Right kidney (tissue), 9 donors: ENCODE results near the gene ARL1.
A peak's percentile ranks its signal among the peaks of the same experiment; 100 is the strongest.
"Not testable (repeated sequence)": the region's sequence is repeated elsewhere in the genome, so short reads cannot be mapped to it uniquely, and the experiment has no call there.

ENCODE experiments used
- DNase-seq: peaks from one replicate; pipeline ENCODE4 v3.0.0-alpha.2; 2016
- long read RNA-seq, 8 donors: transcript quantifications; one replicate each; lab custom pipeline, GENCODE V29; 2026

ARL1 gene
- long read RNA-seq, donor 1, transcript ARL1-201 (6 exons, 3,241 nt), result major isoform, 78 of 103 reads
- long read RNA-seq, donor 1, partial matches to known transcripts, result 17 of 103 reads
- long read RNA-seq, donor 1, other reads (novel, unspliced or antisense), result 5 of 103 reads
- long read RNA-seq, donor 2, transcript ARL1-201 (6 exons, 3,241 nt), result major isoform, 27 of 28 reads
- long read RNA-seq, donor 2, partial matches to known transcripts, result 0 of 28 reads
- long read RNA-seq, donor 2, other reads (novel, unspliced or antisense), result 0 of 28 reads
- long read RNA-seq, donor 3, transcript ARL1-201 (6 exons, 3,241 nt), result major isoform, 35 of 35 reads
- long read RNA-seq, donor 3, partial matches to known transcripts, result 0 of 35 reads
- long read RNA-seq, donor 3, other reads (novel, unspliced or antisense), result 0 of 35 reads
- long read RNA-seq, donor 4, transcript ARL1-201 (6 exons, 3,241 nt), result major isoform, 51 of 65 reads
- long read RNA-seq, donor 4, transcript ARL1-209 (5 exons, 879 nt), result minor isoform, 5 of 65 reads
- long read RNA-seq, donor 4, partial matches to known transcripts, result 8 of 65 reads
- long read RNA-seq, donor 4, other reads (novel, unspliced or antisense), result 0 of 65 reads
- long read RNA-seq, donor 5, transcript ARL1-201 (6 exons, 3,241 nt), result major isoform, 65 of 71 reads
- long read RNA-seq, donor 5, partial matches to known transcripts, result 0 of 71 reads
- long read RNA-seq, donor 5, other reads (novel, unspliced or antisense), result 6 of 71 reads
- long read RNA-seq, donor 6, transcript ARL1-201 (6 exons, 3,241 nt), result major isoform, 48 of 60 reads
- long read RNA-seq, donor 6, partial matches to known transcripts, result 5 of 60 reads
- long read RNA-seq, donor 6, other reads (novel, unspliced or antisense), result 0 of 60 reads
- long read RNA-seq, donor 7, transcript ARL1-201 (6 exons, 3,241 nt), result major isoform, 77 of 91 reads
- long read RNA-seq, donor 7, partial matches to known transcripts, result 5 of 91 reads
- long read RNA-seq, donor 7, other reads (novel, unspliced or antisense), result 5 of 91 reads
- long read RNA-seq, donor 8, transcript ARL1-201 (6 exons, 3,241 nt), result major isoform, 51 of 61 reads
- long read RNA-seq, donor 8, partial matches to known transcripts, result 0 of 61 reads
- long read RNA-seq, donor 8, other reads (novel, unspliced or antisense), result 8 of 61 reads

DNA sequence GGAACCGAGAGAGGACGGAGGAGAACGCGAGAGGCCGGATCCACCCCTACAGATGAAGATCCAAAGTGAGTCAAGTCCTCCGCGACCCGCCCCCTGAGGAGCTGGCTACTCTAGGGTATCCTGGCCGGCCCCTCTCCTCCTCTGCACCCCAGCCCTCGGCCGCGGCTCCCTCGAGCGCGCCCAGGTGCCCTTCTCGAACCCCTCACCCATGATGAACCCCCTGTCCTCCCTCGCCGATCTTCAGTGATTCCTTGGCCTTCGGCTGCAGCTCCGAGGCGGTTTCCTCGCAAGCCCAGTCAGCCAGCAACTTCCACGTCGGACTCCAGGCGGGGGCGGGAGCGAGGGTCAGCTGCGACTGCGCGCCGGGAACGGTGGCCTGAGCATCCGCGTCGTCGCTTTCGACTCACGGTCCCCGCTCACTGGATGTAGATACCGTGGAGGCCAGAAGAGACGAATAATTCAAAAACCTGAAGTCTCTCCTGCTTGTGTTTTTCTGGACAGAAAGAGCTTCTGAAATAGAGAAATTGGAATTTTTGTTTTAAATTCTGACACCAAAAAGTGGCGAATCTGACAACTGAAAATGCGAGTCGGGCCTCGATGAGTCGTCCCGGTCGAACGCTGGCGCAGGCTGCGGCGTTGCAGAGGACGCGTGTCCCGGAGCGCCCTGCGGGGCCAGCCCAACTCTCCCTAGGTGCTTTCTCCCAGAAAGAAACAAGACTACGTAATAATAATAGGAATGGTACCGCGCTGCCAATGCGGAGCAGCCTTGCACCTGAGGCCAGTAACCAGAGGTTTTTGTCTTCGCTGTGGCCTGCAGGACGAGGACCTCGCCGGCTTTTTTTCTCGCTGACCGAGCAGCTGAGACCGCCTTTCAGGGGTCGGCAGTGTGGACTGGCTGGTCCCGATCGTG, at the start of gene ARL1:
Gene ARL1 (minus strand): TSS at position 337 of the 910 bp plus-strand sequence. CDS start 127 bp downstream, at position 210.
- peak; percentile 99 for DNase-seq

DNA sequence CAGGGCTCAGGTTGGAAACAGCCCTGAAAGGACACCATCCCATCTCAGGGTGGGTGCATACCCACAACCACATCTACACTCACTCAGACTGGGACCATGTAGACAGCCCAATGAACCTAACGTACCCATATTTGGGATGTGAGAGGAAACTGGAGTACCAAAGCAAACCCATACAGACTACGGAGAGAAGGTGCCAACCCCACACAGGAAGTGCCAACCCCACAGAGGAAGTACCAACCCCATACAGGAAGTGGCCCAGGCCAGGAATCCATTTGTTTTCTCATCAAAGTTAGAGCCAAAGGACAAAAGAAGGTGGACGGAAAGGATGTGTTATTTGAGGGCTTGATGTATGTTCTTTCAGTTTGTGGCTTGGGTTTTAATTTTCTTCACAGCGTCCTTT, 48.1 kb upstream of the ARL1 start:
- no peak for DNase-seq

DNA sequence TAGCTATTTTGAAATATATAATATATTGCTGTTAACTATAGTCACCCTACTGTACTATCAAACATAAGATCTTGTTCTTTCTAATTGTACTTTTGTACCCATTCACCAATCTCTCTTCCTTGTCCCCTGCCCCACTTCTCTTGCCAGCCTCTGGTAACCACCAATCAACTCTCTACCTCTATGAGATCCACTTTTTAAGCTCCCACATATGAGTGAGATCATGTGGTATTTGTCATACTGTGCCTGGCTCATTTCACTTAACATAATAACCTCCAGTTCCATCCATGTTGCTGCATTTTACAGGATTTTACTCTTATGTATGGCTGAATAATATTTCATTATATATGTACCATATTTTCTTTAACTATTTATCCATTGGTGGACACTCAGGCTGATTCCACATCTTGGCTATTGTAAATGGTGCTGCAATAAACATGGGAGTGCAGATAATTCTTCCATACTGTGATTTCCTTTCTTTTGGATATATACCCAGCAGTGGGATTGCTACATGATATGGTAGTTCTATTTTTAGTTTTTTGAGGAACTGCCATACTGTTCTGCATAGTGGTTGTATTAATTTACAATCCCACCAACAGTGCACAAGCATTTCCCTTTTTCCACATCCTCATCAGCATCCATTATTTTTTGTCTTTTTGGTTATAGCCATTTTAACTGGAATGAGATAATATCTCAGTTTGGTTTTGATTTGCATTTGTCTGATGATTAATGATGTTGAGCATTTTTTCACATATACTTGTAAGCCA, 34.1 kb upstream of the ARL1 start:
- DNase-seq, result no peak

DNA sequence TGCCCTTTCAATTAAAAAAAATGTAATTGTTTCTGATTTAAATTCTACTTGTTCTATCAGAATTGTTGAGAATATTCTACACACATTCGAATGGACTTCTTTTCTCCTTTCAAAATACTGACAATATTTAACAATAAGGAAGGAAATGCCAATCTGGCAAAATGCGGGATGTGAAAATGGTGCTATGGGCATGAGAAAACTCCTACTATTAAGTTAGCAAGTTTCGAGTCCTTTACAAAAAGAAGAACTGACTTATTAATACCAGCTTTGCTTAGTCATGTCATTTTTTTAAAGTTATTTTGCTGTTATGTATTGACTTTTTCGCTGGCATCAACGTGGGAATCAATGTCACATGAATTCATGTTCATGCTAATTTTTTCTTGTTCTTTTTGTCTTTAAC, 31.7 kb upstream of the ARL1 start:
- DNase-seq, result no peak

DNA sequence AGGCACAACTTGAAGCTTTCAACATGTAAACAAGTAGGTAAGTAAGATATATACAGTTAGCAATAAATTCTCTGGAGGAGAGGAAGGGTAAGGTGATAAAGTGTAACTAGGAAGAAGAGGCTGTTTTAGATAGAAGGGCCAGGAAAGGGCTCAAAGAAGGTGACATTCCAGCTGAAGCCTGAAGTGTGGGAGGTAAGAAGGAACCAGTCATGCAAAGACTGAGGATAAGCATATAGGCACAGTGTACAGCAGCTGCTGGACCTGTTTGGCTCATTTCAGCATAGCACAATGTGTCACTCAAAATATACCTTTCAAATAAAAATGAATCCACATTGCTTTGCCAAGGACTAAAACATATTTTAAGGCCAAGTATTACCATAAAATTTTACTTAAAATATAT, 28.6 kb upstream of the ARL1 start:
- peak; percentile 5 for DNase-seq

DNA sequence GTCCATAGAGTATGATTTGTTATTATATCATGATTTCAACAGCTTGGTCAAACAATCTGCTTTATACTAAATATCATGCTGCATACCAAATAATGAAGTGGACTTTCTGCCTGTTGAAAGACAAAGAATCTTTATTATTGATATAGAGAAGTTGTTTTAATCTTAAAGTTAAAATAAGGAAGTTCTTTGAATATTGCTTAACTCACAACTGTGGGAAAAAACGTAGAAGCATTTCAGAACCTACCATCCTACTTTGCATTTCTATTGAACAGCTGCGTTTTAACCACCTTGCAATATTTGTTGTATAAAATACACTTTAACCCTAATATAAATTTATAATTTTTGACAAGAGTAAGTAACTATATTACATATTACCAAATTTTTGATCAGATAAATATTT, 22.9 kb upstream of the ARL1 start:
- DNase-seq, result no peak

DNA sequence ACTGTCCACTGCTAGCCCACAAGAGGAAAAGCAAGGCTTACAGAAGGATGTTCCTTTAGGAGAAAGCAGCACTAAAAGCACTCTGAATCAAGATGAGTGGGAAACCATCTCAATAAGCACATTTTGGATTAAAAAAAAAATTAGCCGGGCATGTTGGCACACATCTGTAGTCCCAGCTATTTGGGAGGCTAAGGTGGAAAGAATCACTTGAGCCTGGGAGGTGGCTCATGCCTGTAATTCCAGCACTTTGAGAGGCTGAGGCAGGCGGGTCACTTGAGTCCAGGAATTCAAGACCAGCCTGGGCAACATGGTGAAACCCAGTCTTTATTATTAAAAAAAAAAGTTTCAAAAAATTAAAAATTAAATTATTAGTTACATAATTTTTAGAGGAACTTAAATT, 17.0 kb upstream of the ARL1 start:
- DNase-seq, result no peak

DNA sequence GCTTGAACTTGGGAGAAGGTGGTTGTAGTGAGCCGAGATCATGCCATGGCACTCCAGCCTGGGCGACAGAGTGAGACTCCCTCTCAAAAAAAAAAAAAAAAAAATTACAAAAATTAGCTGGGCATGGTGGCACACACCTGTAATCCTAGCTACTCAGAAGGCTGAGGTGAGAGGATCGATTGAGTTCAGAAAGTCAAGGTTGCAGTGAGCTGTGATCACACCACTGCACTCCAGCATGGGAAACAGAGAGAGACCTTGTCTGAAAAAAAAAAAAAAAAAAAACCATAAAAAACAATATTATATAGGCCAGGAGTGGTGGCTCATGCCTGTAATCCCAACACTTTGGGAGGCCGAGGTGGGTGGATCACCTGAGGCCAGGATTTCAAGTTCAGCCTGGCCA, 14.5 kb upstream of the ARL1 start:
- not testable (repeated sequence) for DNase-seq

DNA sequence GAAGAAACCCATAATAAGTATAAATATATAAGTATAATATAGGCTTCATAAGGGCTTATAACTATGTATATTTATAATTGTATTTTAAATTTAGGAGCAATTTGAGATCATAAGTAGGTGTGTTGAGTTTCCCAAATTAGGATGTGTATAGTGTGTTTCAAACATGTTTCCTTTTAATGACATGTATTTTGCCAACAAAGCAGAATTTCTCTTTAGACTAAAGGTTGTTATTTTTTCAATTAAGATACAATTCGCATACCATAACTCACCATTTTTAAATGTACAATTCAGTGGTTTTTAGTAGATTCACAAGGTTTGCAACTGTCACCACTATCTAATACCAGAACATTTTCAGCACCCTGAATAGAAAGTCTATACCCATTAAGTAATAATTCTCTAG, 7.7 kb upstream of the ARL1 start:
- no peak for DNase-seq

DNA sequence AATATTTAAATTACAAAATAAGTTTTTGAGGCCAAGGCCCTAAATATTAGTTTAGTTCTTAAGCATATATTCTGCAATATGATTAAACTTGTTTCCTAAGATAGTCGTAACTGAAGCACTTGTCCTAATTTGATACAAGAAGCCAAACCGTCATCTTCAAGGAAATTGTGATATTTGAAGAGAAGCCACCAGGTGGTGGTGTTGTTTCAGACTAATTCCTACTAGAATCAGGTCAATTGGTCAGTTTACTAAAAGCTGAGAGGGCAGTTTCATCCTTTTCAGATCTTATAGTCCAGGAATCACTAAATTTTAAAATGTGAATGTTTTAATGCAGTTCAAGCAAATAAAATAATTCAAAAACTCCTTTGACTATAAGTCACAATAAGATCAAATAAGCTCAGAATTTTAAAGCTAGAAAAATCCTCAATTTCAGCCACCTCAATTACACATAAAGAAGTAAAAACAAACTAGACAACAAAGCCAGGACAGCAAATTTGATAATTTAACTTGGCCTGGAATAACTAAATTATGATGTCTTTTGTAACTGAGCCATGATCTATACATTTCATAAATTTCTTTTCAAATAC, 7.1 kb upstream of the ARL1 start:
- DNase-seq, result no peak

DNA sequence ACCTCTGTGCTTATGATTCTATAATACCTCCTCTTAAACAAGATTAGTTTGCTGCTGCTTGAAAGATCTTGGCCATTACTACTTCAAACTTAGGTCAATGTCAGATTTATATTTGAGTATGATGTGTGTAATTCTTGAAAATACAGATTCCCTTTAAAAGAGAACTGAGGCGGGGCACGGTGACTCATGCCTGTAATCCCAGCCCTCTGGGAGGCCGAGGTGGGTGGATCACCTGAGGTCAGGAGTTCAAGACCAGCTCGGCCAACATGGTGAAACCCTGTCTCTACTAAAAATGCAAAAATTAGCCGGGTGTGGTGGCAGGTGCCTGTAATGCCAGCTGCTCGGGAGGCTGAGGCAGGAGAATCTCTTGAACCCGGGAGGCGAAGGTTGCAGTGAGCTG, 2.6 kb upstream of the ARL1 start:
- not testable (repeated sequence) for DNase-seq

DNA sequence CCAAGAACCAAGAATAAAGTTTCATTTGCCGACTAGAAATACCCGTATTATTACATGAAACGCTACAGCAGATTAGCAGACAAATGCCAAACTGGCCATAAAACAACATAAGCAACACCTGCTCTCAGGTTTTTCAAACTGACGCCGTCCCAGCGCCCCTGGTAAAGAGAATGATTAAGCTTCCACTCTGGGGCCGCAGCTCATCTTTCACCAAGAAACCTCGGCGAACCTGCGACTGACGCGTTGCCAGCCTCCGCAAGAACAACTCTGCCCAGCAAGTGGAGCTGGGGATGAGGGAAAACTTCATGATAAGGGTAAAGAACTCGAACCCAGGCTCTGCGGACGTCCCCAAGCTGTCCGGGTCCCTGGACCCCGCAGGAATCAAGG, 530 bp downstream of the ARL1 start:
- DNase-seq, result no peak

DNA sequence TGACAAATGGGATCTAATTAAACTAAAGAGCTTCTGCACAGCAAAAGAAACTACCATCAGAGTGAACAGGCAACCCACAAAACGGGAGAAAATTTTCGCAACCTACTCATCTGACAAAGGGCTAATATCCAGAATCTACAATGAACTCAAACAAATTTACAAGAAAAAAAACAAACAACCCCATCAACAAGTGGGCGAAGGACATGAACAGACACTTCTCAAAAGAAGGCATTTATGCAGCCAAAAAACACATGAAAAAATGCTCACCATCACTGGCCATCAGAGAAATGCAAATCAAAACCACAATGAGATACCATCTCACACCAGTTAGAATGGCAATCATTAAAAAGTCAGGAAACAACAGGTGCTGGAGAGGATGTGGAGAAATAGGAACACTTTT, 16.4 kb downstream of the ARL1 start:
- DNase-seq, result not testable (repeated sequence)

DNA sequence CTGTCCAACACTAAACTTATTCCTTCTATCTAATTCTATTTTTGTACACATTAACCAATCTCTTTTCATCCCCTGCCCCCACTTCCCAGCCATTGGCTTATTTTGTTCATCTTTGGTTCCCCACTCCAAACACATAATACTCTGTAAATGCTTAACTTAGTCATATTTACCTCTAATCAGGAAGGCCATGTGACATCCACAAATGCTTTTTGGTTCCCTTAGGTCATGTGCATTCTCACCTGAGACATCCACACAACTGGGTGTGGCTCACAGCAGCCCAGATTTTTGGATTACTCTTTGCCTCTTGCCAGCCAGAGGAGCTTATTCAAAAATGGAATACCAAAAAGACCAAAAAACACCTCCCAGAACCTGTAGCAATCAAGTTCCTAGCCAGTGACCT, 28.4 kb downstream of the ARL1 start:
- no peak for DNase-seq

DNA sequence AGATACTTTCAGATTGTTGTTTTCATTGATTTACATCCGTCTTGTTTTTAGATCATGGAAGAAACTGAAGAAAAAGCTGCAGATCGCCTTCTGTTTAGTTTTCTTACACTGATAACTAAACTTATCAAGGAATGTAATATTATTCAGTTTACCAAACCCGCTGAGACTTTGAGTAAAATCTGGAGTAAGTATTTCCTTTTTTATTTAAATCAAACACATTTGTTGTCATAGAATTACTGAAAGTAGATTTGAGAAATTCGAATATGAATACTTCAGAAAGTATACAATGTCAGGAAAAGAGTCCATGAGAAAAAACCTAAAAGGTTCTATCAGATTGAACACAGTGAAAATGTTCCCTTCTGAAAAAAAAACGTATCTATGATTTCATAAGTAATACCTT, 32.0 kb downstream of the ARL1 start:
- DNase-seq, result no peak

DNA sequence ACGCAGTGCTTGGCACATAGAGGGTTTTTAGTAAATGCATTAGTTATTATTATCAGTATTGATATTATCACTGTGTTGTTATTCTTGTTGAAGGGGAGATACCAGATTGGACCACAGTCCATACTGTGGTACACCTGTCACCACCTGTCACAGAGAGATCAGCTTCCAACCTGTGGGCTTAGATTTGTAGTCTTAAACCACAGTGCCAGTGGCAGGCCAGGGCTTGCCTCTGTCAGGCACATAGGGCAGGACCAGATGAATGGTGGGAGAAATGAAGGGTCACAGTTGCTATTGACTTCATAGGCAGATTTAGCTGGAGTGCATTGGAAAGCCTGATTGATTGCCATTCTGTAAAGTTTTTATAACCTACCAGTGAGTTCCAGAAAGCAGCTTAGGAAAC, 35.1 kb downstream of the ARL1 start:
- no peak for DNase-seq

DNA sequence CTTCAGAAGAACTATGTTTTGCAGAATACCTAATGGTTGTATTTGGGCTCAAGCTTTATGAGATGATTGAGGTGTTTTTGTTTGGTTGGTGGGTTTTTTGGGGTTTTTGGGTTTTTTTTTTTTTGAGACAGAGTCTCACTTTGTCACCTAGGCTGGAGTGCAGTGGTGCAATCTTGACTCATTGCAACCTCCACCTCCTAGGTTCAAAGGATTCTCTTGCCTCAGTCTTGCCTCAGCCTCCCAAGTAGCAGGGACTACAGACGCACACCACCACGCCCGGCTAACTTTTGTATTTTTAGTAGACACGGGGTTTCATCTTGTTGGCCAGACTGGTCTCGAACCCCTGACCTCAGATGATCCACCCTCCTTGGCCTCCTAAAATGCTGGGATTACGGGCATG, 39.6 kb downstream of the ARL1 start:
- DNase-seq, result no peak

DNA sequence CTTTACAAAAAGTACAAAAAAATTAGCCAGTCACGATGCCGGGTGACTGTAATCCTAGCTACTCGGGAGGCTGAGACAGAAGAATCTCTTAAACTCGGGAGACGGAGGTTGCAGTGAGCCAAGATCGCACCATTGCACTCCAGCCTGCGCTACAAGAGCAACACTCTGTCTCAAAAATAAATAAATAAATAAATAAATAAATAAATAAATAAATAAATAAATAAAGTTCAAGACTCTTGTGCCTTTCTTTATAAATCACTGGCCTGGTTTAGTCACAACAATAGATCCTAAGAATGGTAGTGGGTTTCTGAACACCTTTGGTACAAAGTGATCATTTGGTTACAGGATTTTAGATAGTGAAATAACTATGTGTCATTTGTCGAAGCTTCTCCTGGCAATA, 46.1 kb downstream of the ARL1 start:
- DNase-seq, result no peak

DNA sequence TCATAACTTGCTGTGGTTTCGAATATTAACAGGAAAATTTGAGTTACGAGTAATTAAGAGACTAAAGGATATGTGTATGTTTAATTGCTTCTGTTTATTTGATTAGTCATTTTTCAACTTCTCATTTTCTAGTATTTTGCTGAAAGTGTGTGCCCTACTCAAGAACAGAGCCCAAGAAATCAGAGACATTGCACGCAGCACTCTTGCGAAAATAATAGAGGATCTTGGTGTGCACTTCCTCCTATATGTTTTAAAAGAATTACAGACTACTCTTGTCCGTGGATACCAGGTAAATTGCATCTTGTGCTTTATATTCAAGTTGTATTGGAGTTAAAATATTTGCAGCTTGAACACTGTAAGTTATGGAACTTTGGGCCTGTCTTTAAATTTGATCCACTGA, 50.8 kb downstream of the ARL1 start:
- no peak for DNase-seq

DNA sequence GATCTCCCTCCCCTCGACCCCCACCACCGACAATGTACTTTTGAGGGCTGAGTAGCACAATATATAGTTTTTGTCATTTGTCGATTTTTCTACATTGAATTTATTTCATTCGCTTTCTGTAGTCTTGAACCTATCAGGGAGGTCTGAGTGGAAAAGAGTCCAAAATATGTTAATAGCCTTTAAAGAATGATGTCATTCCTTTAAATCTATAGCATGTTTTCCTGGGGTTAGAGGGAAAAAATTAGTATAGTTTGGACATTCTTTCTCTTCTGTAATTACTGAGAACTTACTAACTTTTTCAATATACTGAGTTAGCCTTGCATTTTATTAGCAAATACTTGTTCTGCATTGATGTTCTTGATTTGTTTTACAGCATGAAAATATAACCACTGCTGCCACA, 55.9 kb downstream of the ARL1 start:
- no peak for DNase-seq

DNA sequence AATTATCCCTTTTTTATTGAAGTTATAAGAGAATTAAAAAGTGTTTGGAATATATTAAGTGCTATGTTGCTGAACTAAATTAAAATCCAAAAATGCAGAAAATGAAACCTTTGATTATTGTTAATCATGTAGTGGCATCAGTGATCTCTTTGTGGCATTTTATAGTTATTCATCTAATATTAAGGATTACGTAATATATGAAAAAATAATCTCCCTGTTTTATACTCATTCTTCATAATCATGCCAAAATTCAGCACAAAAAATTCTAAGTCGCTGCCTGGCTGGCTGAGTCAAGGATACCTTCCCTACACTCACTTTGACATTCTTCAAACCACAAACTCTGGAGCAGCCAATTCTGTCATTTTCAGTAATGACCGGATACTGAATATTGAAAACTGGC, 63.7 kb downstream of the ARL1 start:
- DNase-seq, result no peak
